ENCODE results near the gene WDR76.

The WDR76 gene

GRCh38 chr15:43876872-43877271 is 50.1 kb downstream of the WDR76 start:
- H3K4me3 ChIP-seq (ENCODE audit: low read depth, low read length) = no peak overlapping the region

- H3K4me3 ChIP-seq (ENCODE audit: low read depth, low read length) = no peak overlapping the region
These were observed 50.6 kb downstream of the WDR76 start for GRCh38 chr15:43877371-43877770.

- no peak overlapping the region for H3K4me3 ChIP-seq (ENCODE audit: low read depth, low read length)
These were observed 51.6 kb downstream of the WDR76 start for GRCh38 chr15:43878446-43878845.

- no peak overlapping the region for H3K4me3 ChIP-seq (ENCODE audit: low read depth, low read length)
These were observed 52.9 kb downstream of the WDR76 start for GRCh38 chr15:43879386-43880355.

GRCh38 chr15:43880406-43881194 is 53.8 kb downstream of the WDR76 start:
- H3K4me3 ChIP-seq (ENCODE audit: low read depth, low read length) = no peak overlapping the region

- no peak overlapping the region for H3K4me3 ChIP-seq (ENCODE audit: low read depth, low read length)
These were observed 54.4 kb downstream of the WDR76 start for GRCh38 chr15:43881245-43881644.

- H3K4me3 ChIP-seq (ENCODE audit: low read depth, low read length) = no peak overlapping the region
These were observed 55.1 kb downstream of the WDR76 start for GRCh38 chr15:43881944-43882343.

- H3K4me3 ChIP-seq (ENCODE audit: low read depth, low read length) = no peak overlapping the region
These were observed 56.8 kb downstream of the WDR76 start for GRCh38 chr15:43883571-43883970.

GRCh38 chr15:43886558-43886957 is 59.8 kb downstream of the WDR76 start:
- H3K4me3 ChIP-seq (ENCODE audit: low read depth, low read length) = no peak overlapping the region

GRCh38 chr15:43887901-43888300 is 61.1 kb downstream of the WDR76 start:
- no peak overlapping the region for H3K4me3 ChIP-seq (ENCODE audit: low read depth, low read length)

GRCh38 chr15:43889042-43889441 is 62.2 kb downstream of the WDR76 start:
- no peak overlapping the region for H3K4me3 ChIP-seq (ENCODE audit: low read depth, low read length)

- no peak overlapping the region for H3K4me3 ChIP-seq (ENCODE audit: low read depth, low read length)
These were observed 67.2 kb downstream of the WDR76 start for GRCh38 chr15:43893956-43894355.

- H3K4me3 ChIP-seq (ENCODE audit: low read depth, low read length) = no peak overlapping the region
These were observed 68.8 kb downstream of the WDR76 start for GRCh38 chr15:43895586-43895985.

- no peak overlapping the region for H3K4me3 ChIP-seq (ENCODE audit: low read depth, low read length)
These were observed 69.7 kb downstream of the WDR76 start for GRCh38 chr15:43896543-43896942.

- H3K4me3 ChIP-seq (ENCODE audit: low read depth, low read length) = no peak overlapping the region
These were observed 72.1 kb downstream of the WDR76 start for GRCh38 chr15:43898891-43899290.

- H3K4me3 ChIP-seq (ENCODE audit: low read depth, low read length) = no peak overlapping the region
These were observed 73.1 kb downstream of the WDR76 start for GRCh38 chr15:43899928-43900327.

GRCh38 chr15:43900996-43901395 is 74.2 kb downstream of the WDR76 start:
- H3K4me3 ChIP-seq (ENCODE audit: low read depth, low read length) = no peak overlapping the region

- no peak overlapping the region for H3K4me3 ChIP-seq (ENCODE audit: low read depth, low read length)
These were observed 74.7 kb downstream of the WDR76 start for GRCh38 chr15:43901495-43901894.

GRCh38 chr15:43903864-43904290 is 77.1 kb downstream of the WDR76 start:
- no peak overlapping the region for H3K4me3 ChIP-seq (ENCODE audit: low read depth, low read length)

GRCh38 chr15:43905755-43906154 is 79.0 kb downstream of the WDR76 start:
- H3K4me3 ChIP-seq (ENCODE audit: low read depth, low read length) = no peak overlapping the region

- H3K4me3 ChIP-seq (ENCODE audit: low read depth, low read length) = no peak overlapping the region
These were observed 81.8 kb downstream of the WDR76 start for GRCh38 chr15:43908516-43909050.
